DMS53 treated with DMSO at 0.1 percent for 48 hours (cell line): ENCODE results near the gene THBS3.
A peak's percentile ranks its signal among the peaks of the same experiment; 100 is the strongest.
"Not testable (repeated sequence)": the region's sequence is repeated elsewhere in the genome, so short reads cannot be mapped to it uniquely, and the experiment has no call there.

Experiments used
- DNase-seq: peaks from one replicate; lab custom pipeline; 2025; ENCODE audit not compliant: unreplicated experiment; lab: John Stamatoyannopoulos, UW

The THBS3 gene

DNA sequence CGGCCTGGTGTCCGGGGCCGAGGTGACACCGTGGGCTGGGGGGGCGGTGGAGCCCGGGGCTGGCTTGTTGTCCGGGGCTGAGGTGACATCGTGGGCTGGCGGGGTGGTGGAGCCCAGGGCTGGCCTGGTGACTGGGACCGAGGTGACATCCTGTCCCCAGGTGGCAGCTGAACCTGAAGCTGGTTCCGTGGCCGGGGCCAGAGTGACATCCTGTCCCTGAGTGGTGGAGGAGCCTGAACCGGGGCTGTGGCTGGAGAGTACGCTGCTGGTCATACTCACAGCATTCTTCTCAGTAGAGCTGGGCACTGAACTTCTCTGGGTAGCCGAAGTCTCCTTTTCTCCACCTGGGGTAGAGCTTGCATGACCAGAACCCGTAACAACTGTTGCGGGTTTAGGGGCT, 15.8 kb downstream of the THBS3 start:
- DNase-seq: peak; percentile 27

DNA sequence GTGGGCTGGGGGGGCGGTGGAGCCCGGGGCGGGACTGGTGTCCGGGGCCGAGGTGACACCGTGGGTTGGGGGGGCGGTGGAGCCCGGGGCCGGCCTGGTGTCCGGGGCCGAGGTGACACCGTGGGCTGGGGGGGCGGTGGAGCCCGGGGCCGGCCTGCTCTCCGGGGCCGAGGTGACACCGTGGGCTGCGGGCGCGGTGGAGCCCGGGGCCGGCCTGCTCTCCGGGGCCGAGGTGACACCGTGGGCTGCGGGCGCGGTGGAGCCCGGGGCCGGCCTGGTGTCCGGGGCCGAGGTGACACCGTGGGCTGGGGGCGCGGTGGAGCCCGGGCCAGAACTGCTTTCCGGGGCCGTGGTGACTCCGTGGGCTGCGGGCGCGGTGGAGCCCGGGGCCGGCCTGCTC, 17.8 kb downstream of the THBS3 start:
- not testable (repeated sequence) for DNase-seq

DNA sequence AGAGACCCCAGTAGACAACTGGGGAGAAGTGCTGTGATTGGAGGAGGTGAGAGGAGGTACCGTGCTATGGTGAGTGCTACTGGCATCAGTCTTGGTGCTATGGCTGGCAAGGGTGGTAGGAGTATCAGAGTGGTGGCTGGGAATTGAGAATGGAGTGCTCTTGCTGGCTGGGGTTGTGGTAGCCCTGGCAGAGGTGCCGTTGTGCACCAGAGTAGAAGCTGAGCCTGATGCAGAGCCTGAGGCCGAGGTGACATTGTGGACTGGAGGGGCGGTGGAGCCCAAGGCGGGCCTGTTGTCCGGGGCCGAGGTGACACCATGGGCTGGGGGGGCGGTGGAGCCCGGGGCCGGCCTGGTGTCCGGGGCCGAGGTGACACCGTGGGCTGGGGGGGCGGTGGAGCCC, 19.4 kb downstream of the THBS3 start:
- DNase-seq: no peak

DNA sequence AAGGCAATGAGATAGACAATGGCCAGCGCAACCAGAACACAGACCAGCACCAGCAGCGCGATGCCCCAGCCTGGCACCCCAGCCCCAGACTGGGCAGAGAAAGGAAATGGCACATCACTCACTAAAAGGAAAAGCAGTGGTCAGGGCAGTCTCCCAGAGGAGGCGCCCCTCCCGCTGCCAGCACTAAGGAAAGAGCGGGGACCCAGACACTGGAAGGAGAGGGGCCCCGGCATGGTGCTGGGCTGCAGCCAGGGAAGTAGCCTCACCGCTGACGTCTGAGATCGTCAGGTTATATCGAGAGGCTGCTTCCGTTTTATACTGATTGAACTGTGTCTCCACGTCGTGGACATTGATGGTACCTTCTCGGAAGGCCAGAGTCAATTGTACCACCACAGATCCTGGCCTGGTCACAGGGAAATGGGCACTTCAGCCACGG, 20.2 kb downstream of the THBS3 start:
- no peak for DNase-seq

DNA sequence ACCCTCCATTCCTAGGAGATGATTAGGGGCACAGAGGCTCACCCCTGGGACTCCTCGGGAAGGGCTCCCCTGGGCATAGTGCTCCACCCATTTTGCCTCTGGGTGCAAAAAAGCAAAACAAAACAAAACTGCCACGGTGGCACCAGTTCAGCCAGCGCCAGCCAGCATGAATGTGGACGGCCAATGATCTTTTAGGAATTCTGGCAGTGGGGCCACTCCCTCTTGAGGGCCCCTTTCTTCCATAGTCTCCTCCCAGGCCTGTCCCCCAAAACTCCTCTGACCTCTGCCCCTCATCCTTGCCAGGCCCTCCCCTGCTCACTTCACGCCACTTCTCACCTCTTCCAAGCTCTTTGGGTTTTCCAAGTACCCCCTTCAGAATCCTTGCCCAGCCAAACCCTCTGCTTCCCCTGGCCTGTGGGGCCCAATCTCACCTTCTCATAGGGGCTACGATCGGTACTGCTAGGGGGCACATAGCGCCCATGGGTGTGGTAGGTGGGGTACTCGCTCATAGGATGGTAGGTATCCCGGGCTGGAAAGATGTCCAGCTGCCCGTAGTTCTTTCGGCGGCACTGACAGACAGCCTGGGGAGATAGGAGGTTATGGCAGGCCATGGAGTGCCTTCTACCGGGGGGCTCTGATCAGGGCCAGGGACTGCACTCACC, 20.8 kb downstream of the THBS3 start:
- DNase-seq: no peak

DNA sequence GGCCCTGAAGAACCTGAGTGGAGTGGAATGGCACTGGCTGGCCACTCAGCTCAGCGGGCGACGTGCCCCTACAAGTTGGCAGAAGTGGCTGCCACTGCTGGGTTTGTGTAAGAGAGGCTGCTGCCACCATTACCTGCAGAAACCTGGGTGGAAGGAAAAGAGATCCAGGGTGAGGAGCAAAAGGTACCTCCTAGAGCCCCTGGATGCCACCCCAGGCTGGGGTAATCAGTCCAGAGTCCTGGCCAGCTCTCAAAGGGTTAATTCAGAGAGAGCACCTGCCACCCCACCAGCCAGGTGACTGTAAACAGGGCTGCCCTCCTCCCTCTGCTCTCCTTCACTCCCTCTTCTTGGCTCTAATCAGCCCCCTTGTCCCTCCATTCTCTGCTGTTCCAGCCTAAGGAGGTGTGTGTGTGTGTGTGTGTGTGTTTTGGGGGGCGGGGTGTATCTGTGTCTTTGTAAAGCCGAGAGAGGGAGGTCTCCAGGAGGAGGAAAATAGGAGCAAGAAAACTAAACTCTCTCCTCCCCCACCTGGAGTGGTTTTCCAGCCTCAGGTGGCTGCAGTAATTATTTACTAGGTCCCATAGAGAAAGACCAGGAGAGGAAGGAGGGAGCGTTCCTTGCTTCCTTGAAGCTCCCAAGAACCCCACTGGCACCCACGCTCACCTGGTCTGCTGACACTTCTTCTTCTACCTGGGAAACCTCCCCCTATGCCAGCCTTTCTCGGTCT, 21.5 kb downstream of the THBS3 start:
- peak; percentile 57 for DNase-seq

DNA sequence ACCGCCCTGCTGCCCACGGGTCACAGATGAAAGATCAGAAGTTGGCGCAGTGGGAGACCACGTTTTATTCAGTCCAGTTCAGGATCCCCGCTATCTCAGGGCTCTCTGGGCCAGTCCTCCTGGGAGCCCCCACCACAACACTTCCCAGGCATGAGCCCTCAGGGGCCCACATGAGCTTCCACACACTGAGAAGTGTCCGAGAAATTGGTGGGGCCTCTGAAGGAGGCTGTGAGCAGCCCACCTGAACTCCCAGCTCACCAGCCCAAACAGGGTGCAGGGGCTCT, 22.0 kb downstream of the THBS3 start:
- DNase-seq: no peak

DNA sequence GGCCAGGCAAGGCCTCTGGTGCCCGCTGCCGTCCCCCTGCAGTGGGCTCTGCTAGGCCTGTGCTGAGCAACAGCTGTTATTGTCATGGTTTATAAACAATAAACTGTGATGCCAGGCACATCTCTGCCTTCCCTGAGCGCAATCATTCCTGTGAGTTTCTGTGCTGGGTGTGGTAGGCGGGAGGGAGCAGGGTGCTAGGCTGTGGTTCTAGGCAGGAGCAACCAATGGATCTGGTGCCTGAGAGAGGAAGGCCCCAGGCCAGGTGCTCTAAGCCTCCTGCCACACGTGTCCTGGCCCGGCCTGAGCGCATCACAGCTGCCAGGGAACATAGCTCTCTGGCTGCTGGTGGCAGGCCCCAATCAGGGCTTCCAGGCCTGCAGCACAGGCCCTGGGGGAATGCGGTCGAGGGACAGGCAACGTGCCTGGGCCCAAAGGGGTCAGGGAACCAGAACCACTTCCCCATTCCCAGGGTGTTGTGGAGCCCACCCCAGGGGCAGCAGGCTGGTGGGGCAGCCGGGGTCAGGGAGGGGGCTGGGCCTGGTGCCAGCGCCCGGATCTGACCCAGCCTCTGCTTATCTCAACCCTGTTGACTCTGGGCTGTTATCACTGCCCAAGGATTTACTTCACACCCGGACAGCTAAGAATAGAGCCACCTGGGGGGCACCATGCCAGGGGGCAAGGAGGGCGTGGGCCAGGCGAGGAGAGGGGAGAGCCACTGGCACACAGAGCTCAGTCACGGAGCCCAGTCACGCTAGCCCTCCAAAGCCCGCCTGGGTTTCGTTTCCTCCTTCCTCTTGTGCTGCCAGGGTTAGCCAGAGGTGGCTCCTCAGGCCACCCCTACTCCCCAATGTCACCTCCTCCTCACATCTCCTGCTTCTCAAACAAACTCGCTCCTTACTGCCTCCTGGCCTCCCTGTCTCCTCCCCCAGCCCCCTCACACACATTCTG, 22.6 kb downstream of the THBS3 start:
- DNase-seq: peak; percentile 67

DNA sequence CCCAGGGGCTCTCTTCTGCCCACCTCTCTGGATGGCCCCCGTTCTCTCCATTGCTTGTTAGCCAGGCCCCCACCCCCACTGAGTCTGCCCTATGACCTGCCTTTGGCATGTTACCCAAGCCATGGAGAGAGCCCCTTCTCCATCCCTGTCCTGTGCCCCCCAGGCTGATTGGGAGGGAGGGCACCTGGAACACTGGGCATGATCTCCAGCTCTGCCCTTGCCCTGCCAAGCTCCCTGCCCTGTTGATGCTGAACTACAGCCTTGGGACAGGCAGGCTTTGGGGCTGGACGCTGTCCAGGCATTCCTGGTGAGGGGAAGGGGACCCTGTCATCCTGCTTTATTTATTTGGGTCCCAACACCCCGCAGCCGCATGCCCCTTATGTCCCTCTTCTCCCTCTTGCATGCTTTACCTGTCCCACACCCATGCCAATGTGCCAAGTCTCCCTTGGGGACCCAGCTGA, 23.3 kb downstream of the THBS3 start:
- no peak for DNase-seq

DNA sequence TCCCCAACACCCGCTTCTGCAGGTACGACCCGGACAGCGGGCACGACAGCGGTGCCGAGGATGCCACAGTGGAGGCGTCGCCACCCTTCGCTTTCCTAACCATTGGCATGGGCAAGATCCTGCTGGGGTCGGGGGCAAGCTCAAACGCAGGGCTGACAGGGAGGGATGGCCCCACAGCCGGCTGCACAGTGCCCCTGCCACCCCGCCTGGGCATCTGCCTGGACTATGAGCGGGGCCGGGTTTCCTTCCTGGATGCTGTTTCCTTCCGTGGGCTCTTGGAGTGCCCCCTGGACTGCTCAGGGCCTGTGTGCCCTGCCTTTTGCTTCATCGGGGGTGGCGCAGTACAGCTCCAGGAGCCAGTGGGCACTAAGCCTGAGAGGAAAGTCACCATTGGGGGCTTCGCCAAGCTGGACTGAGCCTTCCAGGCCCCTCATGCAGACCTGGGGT, 23.9 kb downstream of the THBS3 start:
- no peak for DNase-seq

DNA sequence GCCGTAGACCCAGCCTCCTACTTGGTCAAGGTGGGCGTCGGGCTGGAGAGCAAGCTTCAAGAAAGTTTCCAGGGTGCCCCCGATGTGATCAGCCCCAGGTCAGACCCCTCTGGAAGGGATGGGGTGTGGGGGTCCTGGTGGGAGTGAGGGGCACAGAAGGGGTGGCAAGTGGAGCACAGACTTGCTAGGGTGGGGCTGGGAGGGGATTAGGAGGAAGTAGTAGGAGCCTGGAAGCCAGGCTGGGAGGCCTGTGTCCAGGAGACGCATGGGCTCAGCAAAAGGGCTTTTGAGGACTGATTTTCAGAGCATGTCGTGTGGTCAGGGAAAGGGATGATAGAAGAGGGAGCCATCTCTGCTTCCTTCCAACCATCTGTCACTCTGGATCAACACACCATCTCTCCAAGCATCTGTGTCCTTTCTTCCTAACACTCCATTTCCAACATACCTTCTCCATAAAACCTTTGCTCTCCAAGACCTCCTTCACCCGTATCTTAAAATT, 25.6 kb downstream of the THBS3 start:
- no peak for DNase-seq

DNA sequence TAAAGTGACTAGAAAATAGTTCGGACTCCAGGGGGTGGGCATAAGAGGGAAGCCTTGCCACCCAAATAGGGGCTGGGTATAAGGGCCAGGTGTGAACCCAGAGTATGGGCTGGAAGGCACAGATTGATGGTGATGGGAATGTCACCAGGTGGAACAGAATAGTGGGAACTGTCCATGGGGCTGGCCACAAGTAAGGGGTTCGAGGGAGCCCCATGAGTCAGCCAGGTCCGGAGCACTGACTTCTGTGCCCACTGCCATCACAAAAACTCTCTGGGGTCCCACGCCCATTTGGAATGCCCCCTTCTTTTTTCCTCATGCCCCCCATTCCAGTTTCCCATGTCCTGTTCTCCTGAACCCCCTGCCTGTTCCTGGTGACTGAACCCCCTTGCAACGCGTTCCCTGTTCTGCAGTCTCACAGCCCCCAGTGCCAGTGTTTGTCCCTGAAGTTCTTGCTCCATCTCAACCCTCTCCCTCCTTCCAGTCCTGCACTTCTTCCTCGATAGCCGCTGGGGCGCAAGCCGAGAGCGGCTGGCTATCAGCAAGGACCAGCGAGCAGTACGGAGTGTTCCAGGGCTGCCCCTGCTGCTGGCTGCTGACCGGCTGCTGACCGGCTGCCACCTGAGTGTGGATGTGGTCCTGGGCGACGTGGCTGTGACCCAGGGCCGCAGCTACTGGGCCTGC, 26.2 kb downstream of the THBS3 start:
- no peak for DNase-seq

DNA sequence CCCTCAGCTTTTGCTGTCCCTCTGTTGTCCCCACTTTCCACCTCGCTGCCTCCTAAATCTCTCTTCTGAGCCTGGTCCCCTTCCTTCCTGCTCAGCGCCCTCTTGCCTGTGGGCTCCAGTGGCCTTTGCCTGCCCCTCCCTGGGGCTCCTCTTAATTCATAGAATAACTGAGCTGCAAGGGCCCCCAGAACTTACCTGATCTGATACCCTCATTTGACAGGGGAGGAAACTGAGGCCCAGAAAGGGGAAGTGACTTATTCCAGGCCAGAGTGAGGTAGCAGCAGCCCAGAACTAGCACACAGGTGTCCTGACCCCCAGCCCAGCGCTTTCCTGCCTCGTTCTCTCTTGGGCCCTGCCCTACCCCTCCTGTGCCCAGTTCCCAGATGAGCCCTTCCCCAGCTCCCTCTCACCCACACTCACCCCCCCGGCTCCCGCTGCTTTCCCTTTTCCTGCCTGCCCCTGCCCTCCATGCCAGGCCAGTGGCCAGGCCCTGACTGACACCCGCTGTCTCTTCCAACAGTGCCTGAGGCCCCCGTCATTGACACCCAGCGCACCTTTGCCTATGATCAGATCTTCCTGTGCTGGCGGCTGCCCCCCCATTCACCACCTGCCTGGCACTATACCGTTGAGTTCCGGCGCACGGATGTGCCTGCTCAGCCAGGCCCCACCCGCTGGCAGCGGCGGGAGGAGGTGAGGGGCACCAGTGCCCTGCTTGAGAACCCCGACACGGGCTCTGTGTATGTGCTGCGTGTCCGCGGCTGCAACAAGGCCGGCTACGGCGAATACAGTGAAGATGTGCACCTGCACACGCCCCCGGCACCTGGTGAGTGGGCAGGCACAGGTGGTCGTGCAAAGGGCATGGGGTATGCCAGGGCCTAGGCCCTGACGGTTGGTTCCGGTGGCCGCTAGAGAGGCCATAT, 28.3 kb downstream of the THBS3 start:
- DNase-seq: no peak

DNA sequence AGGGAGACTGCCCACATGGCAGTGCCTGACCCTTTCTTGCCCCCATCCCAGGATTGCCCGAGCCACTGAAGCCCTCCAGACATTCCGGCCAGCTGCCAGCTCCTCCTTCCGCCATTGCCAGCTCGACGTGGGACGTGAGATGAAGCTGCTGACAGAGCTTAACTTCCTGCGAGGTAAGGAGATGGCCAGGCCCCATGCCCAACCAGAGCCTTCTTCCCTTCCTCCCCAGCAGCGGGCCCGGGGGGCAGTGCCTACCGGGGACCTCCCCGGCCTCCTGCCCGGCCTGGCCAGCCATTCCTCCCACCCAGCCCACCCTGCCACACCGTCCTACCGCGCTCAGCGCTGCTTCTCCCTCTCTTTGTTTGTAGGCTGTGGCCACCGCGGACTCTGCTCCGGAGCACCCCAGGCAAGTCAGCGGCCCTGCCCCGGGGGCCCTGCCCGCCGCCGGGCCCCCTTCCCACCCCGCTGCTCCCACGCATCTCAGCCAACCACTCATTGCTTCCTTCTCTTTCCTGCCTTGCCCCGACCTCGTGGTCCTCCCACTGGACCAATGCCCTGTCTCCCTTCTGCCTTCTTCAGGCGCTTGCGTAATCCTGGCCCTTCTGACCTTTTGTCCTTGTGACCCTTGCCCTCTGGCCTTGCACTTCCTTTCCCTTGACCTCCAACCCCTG, 29.1 kb downstream of the THBS3 start:
- no peak for DNase-seq

DNA sequence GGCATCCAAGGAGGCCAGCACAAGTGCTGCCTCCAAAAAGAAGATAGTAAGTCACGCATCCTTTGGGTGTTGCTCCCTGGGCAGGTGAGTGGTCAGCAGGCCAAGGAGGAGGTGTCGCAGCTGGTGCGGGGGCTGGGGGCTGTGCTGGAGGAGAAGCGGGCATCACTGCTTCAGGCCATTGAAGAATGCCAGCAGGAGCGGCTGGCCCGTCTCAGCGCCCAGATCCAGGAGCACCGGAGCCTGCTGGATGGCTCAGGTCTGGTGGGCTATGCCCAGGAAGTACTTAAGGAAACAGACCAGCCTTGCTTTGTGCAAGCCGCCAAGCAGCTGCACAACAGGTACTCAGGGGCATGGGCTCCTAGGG, 29.8 kb downstream of the THBS3 start:
- DNase-seq: no peak

DNA sequence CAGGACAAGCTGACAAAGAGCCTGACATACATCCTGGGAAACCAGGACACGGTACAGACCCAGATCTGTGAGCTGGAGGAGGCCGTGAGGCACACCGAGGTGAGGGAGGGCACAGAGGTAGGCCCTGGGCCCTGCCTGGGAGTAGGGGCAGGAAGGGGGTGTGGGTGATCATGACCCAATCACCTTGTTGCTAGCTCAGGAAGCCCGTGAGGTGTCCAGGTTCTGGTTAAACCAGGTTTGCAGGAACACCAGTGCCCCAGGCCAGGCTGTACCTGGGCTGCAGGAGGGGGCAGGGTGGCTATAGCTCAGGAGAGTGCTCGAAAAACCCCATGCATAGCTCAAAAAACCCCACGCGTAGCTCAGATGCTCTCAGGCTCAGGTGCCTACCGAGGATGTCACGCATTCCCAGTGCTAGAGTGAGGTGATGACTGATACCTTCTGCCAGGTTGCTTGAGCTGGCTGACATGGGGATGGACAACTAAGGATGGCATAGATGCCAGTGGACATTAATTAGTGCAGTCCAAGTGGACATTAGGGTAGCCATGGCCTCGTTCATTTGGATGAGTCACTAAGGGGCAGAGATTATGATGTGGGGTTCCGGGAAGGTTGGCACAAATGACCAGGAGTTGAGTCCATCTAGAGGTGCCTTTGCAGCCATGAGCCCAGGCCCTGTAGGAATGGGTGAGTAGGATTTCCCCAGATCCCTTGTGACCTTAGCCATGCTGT, 30.3 kb downstream of the THBS3 start:
- no peak for DNase-seq

DNA sequence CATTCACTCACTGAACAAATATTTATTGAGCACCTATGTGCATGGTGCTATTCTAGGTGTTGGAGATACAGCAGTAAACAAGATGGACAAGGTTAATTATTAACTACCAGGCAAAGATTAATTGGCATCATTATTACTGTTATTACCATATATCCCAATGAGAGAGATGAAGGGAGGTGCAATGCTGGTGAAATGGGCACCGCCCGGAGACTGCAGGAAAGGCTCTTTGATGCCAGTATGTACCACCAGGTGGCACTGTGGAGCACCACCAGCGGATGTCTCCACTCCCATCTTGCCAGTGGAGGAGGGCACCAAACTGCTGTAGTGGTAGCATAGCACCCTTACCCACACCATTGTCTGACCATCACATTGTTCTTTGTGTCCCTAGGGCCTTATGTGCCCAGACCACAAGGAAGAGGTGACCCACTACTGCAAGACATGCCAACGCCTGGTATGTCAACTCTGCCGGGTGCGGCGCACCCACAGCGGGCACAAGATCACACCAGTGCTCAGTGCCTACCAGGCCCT, 31.1 kb downstream of the THBS3 start:
- peak; percentile 99 for DNase-seq

DNA sequence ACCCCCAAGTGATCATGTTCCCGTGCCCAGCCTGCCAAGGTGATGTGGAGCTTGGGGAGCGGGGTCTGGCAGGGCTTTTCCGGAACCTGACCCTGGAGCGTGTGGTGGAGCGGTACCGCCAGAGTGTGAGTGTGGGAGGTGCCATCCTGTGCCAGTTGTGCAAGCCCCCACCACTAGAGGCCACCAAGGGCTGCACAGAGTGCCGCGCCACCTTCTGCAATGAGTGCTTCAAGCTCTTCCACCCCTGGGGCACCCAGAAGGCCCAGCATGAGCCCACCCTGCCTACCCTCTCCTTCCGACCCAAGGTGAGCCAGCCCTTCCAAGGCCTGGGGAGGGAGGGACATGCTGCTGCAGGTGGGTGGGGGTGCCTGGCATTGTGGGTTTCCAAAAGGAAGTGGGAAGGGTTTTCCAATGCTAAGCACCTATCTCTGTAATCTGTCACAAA, 31.7 kb downstream of the THBS3 start:
- peak; percentile 66 for DNase-seq
